ENCODE measurements around the gene NDRG2.
"Not testable (repeated sequence)": the region's sequence is repeated elsewhere in the genome, so short reads cannot be mapped to it uniquely, and the experiment has no call there.

The NDRG2 gene

GRCh38 chr14:21003788-21004346 lies 21.0 kb downstream of the NDRG2 start:
- DNase-seq (ENCODE audit: low spot score) = no peak

GRCh38 chr14:21001218-21001617 lies 23.6 kb downstream of the NDRG2 start:
- DNase-seq (ENCODE audit: low spot score) = no peak

GRCh38 chr14:20999591-20999990 lies 25.3 kb downstream of the NDRG2 start:
- DNase-seq (ENCODE audit: low spot score) = no peak

DNA sequence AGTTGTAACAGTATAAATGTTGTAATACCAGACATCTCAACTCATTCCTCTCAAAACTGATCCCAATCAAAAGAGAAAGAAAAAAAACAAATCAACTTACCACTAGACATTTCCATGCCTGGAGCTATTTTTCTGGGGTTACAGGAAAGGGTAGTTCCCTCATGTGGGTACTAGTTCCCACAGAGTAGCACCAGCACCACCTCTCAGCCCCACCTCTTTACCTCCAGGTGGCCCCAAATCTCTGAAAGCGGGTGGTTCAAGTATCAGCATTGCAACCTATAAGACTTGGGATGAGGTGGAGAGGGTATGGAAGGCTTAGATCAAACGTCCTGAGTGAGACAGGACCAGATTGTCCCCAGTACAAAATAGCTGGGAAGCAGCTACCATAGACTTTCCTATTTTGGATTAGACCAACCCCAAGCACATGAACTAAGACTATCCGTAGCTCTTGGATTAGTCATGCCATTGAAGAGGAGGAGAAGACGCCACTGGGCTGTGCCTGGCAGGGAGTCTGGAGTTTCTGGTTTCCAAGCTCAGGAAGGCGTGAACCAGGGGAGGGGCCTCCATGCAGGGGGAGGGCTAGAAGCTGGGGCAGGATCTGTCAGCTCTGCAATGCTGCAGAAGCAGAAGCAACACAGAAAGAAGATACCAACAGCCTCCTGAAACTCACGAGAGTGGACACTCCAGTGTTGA lies 26.0 kb downstream of the NDRG2 start, which contains the start of gene SLC39A2:
TSS of gene SLC39A2 (plus strand) at position 620 of the 693 bp plus-strand sequence. CDS start 154 bp downstream, outside the sequence.
- peak; percentile 48 for DNase-seq (ENCODE audit: low spot score)

GRCh38 chr14:20998139-20998538 lies 26.7 kb downstream of the NDRG2 start:
- no peak for DNase-seq (ENCODE audit: low spot score)

DNA sequence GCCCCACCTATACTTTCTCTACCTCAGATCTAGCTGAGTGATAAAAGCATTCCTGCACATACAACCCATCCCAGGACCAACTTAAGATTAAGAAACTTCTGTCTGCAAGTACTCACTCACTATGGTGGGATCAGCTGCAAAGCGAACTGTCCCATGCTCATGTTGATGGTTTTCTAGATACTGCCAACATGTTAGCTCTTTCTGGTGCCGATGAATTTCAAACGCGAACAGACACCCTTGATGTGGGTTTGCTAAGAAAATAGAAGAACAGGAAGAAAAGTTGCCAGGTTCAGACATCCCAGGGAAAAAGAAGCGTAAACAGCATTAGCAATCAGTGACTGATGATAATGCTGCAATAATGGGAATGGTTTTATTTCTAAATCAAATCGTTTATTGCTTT lies 27.3 kb downstream of the NDRG2 start:
- DNase-seq (ENCODE audit: low spot score) = no peak

- DNase-seq (ENCODE audit: low spot score) = no peak
These were observed 27.7 kb downstream of the NDRG2 start for GRCh38 chr14:20997115-20997514.

DNA sequence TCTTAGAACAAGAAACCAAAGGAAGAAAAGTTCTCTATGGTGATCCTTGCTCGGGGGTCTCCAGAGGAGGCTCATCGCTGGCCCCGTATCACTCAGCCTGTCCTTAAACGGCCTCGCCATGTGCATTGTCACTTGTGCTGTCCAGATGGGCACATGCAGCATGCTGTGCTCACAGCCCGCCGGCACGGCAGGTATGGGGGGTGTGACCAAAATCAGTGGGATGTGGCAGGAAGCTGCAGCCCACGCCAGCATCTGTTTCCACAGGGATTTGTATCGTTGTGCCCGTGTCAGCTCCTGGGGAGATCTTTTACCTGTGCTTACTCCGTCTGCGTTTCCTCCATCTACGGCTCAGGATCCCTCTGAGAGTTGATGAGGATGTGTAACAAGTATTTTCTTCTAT lies 28.3 kb downstream of the NDRG2 start:
- DNase-seq (ENCODE audit: low spot score) = no peak

DNA sequence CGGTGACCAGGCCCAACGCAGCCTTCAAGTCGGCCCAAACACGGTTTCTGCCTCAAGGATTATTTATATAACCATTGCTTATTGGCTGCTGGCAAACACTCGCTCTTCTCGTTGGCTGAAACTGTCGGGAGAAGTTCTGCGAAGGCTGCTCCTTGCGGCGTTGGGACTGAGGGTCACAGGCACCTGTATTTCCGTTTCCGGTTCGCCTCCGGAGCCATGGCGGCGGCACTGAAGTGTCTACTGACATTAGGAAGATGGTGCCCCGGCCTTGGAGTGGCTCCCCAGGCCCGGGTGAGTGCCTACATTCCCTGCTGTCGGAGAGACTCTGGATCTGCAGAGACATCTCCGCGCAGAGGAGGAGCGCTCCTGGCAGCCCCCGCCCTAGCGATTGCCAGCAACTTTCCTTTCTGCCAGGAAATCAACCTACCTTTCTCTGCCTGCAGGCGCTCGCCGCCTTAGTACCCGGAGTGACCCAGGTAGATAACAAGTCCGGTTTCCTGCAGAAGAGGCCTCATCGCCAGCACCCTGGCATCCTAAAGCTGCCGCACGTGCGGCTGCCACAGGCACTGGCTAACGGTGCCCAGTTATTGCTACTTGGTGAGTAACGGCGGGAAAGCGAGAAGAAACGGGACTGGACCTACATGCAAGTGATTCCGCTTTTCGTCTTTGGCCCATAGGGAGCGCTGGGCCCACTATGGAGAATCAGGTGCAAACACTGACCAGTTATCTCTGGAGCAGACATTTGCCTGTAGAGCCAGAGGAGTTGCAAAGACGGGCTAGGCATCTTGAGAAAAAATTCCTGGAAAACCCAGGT lies 34.9 kb downstream of the NDRG2 start, which contains the start of gene METTL17:
TSS of gene METTL17 (plus strand) at position 194 of the 814 bp plus-strand sequence. CDS start at position 217, 23 bp downstream.
- DNase-seq (ENCODE audit: low spot score) = peak; percentile 98

- DNase-seq (ENCODE audit: low spot score) = no peak
These were observed 35.4 kb downstream of the NDRG2 start for GRCh38 chr14:20989471-20989786.

- DNase-seq (ENCODE audit: low spot score) = peak; percentile 43
These were observed 36.0 kb downstream of the NDRG2 start for GRCh38 chr14:20988717-20989470.

DNA sequence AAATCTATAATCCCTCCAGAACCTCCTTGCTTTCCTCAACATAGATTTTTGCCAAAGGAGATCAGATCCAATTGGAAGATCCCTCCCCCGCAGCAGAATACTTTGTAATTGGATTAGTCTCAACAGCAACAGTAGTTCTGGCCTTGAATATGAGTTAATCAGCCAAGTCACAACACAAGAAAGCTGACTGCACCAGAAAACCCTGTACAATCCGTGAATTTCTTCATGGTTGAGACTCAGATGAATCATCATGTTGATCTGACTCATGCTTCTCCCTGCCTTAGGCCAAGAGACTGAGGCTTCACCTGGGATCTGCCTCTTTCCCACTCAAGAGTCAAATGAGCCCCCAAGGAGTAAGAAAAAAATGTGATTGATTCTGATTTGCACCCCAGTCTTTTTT lies 38.0 kb downstream of the NDRG2 start:
- peak; percentile 93 for DNase-seq (ENCODE audit: low spot score)

- DNase-seq (ENCODE audit: low spot score) = not testable (repeated sequence)
These were observed 39.2 kb downstream of the NDRG2 start for GRCh38 chr14:20985650-20986049.

GRCh38 chr14:20982646-20983369 lies 42.1 kb downstream of the NDRG2 start:
- DNase-seq (ENCODE audit: low spot score) = no peak

DNA sequence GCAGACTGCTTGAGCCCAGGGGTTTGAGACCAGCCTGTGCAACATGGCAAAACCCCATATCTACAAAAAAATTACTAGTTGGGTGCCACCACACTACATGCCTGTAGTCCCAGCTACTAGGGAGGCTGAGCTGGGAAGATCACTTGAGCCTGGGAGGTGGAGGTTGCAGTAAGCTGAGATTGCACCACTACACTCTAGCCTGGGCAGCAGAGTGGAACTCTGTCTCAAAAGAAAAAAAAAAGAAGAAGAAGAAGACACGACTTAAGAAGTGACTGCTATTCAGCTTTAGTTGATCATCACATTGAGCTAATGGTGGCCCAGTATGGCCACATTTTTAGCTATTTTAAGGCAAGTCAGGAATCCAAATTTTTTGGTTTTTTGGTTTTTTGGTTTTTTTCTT lies 44.0 kb downstream of the NDRG2 start:
- DNase-seq (ENCODE audit: low spot score) = no peak

DNA sequence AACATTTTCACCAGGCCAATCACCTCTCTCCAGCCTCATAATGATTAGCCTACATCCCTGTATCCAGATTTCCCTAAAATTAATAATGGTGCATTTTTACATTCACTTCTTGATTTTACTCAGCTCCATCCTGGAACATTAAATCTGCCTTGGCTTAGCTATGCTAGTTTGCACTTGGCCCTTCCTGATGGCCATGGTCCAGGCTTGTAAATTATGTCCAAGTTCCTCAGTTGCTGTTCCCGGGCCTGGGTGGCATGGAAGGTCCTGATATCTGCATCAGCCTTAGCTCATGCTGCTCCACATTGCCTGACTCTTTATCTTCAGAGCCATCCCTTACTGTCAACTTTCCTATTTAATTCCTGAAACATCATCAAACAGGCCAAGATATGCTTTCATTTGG lies 46.2 kb downstream of the NDRG2 start:
- no peak for DNase-seq (ENCODE audit: low spot score)

DNA sequence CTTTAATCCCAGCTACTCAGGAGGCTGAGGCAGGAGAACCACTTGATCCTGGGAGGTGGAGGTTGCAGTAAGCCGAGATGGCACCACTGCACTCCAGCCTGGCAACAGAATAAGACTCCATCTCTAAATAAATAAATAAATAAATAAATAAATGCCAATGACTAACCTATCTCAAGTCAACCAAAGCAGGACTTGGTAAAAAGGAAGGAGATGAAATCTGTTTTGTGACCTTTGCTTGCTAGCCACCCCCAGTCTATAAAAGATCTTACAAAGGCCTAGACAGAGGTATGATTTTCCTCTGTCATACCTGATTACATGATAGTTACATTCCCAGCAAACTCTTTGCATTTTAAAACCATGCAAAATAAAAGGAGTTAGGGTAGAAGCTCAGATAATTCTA lies 48.6 kb downstream of the NDRG2 start:
- peak; percentile 42 for DNase-seq (ENCODE audit: low spot score)

DNA sequence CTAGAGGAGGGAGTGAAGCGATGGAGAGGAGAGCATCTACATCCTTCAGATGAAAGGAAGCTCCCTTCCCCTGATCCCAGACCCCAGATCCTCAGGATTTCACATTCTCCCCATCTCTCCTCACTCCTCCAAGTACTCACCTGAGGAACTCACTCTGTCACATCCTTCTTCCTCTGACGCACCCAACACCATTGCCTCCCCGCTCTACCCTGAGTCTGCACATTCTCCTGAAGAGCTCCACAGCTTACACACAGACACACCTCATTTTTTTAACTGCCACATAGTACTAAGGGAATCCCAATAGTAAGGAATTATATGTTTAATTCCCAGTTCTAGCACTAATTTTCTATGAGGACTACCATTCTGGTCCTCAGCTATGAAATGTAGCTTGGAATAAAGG lies 51.4 kb downstream of the NDRG2 start:
- DNase-seq (ENCODE audit: low spot score) = no peak

DNA sequence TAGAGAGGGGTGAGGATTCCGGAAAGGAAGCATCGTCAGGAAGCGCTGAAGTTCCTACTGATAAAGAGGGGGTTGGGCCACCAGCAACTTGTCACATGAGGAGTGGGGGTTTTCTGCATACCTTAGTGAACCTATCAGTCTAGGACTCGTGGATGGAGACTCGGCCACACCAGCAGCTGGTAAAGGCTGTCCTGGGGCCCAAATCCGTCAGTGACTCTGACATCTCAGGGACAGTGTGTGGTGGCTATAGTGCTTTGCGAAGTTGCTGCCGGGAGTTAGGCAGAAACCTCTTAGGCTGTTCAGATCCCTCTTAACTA lies 53.2 kb downstream of the NDRG2 start:
- DNase-seq (ENCODE audit: low spot score) = no peak

GRCh38 chr14:20970983-20971704 lies 53.7 kb downstream of the NDRG2 start:
- peak; percentile 89 for DNase-seq (ENCODE audit: low spot score)

DNA sequence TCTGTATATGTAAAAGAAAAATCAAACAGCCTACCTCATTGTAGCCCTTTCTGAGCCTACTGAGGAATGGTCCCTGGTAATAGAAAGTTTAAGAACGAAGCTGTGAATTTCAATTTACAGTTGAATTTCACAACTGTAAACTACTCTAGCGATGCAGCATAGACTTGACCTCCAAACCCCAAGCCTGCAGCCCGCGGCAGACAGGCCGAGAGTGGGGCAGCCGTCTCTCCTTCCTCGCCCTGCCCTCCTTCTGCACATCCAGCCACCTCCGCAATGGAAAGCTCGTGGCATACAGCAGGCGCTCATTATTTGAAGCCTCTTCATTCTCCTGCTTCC lies 54.2 kb downstream of the NDRG2 start:
- DNase-seq (ENCODE audit: low spot score) = no peak
